Nephron progenitor cell (in vitro differentiated cells): ENCODE results near the gene PIK3CA.
A peak's percentile ranks its signal among the peaks of the same experiment; 100 is the strongest.

Source experiments
- DNase-seq: peaks from one replicate; pipeline ENCODE4 v3.0.0; 2021
- H3K27ac Mint-ChIP-seq: 2 replicates; pipeline ENCODE4 v1.8.0; 2021; ENCODE audit warnings: mild to moderate bottlenecking, moderate library complexity, mixed read lengths
- H3K27me3 Mint-ChIP-seq: 2 replicates; pipeline ENCODE4 v1.8.0; 2021; ENCODE audit warnings: mild to moderate bottlenecking, low read depth, mixed read lengths; ENCODE audit not compliant: poor library complexity
- H3K36me3 Mint-ChIP-seq: 2 replicates; pipeline ENCODE4 v1.8.0; 2021; ENCODE audit warnings: low read depth, mixed read lengths
- H3K4me1 Mint-ChIP-seq: 2 replicates; pipeline ENCODE4 v1.8.0; 2021; ENCODE audit warnings: mixed read lengths
- H3K4me3 Mint-ChIP-seq: 2 replicates; pipeline ENCODE4 v1.8.0; 2021; ENCODE audit warnings: mild to moderate bottlenecking, moderate library complexity, mixed read lengths
- H3K9me3 Mint-ChIP-seq: 2 replicates; pipeline ENCODE4 v1.8.0; 2021; ENCODE audit warnings: mild to moderate bottlenecking, moderate library complexity, mixed read lengths
- CTCF ChIP-seq: fragments of 200-600 bp; sonication (generic); IDR thresholded peaks from 2 replicates; pipeline ENCODE4 v1.5.0; 2021; ENCODE audit warnings: antibody characterized with exemption

PIK3CA gene

GRCh38 chr3:179181993-179182551 is 33.9 kb downstream of the PIK3CA start:
- no peak for DNase-seq
- H3K27me3 Mint-ChIP-seq, result no peaks in the 10 kb centered on the region
- peaks cover 6% of the 10 kb centered on the region for H3K36me3 Mint-ChIP-seq
- H3K27ac Mint-ChIP-seq, result no peak overlapping the region
- no peaks in the 10 kb centered on the region for H3K9me3 Mint-ChIP-seq
- no peak for TF ChIP-seq CTCF
- no peak overlapping the region for H3K4me3 Mint-ChIP-seq
- peaks cover 9% of the 10 kb centered on the region for H3K4me1 Mint-ChIP-seq

GRCh38 chr3:179182902-179183301 is 34.7 kb downstream of the PIK3CA start:
- no peak for DNase-seq
- TF ChIP-seq CTCF, result no peak
- no peaks in the 10 kb centered on the region for H3K9me3 Mint-ChIP-seq
- H3K27ac Mint-ChIP-seq, result no peak overlapping the region
- no peak overlapping the region for H3K4me3 Mint-ChIP-seq
- H3K27me3 Mint-ChIP-seq, result no peaks in the 10 kb centered on the region
- peaks cover 6% of the 10 kb centered on the region for H3K36me3 Mint-ChIP-seq
- H3K4me1 Mint-ChIP-seq, result peaks cover 9% of the 10 kb centered on the region

- no peaks in the 10 kb centered on the region for H3K27me3 Mint-ChIP-seq
- H3K36me3 Mint-ChIP-seq, result peaks cover 6% of the 10 kb centered on the region
- TF ChIP-seq CTCF, result no peak
- no peaks in the 10 kb centered on the region for H3K9me3 Mint-ChIP-seq
- H3K4me3 Mint-ChIP-seq, result no peak overlapping the region
- H3K27ac Mint-ChIP-seq, result no peak overlapping the region
- no peak for DNase-seq
- peaks cover 11% of the 10 kb centered on the region for H3K4me1 Mint-ChIP-seq
Measured at GRCh38 chr3:179184826-179185225, 36.7 kb downstream of the PIK3CA start.

- no peak for DNase-seq
- no peak for TF ChIP-seq CTCF
- Mint-ChIP-seq H3K27me3 (no peaks in the 10 kb centered on the region), H3K9me3 (no peaks in the 10 kb centered on the region), H3K36me3 (peaks cover 6% of the 10 kb centered on the region), H3K27ac (no peak overlapping the region), H3K4me3 (no peak overlapping the region), H3K4me1 (peaks cover 14% of the 10 kb centered on the region)
Measured at GRCh38 chr3:179186426-179186825, 38.3 kb downstream of the PIK3CA start.

- H3K4me3 Mint-ChIP-seq, result no peak overlapping the region
- peaks cover 3% of the 10 kb centered on the region for H3K27me3 Mint-ChIP-seq
- H3K9me3 Mint-ChIP-seq, result no peaks in the 10 kb centered on the region
- TF ChIP-seq CTCF, result no peak
- H3K4me1 Mint-ChIP-seq, result peaks cover 9% of the 10 kb centered on the region
- H3K36me3 Mint-ChIP-seq, result peaks cover 6% of the 10 kb centered on the region
- no peak for DNase-seq
- H3K27ac Mint-ChIP-seq, result peak overlapping the region; percentile 60
Measured at GRCh38 chr3:179189759-179190158, 41.6 kb downstream of the PIK3CA start.

- Mint-ChIP-seq H3K27me3 (peaks cover 3% of the 10 kb centered on the region), H3K27ac (peak overlapping the region; percentile 37)
Measured at GRCh38 chr3:179190581-179190980, 42.4 kb downstream of the PIK3CA start.

More at GRCh38 chr3:179190581-179190980, 42.4 kb downstream of the PIK3CA start:
- TF ChIP-seq CTCF, result no peak
- peaks cover 9% of the 10 kb centered on the region for H3K4me1 Mint-ChIP-seq
- no peaks in the 10 kb centered on the region for H3K9me3 Mint-ChIP-seq
- H3K4me3 Mint-ChIP-seq, result no peak overlapping the region
- peaks cover 6% of the 10 kb centered on the region for H3K36me3 Mint-ChIP-seq
- no peak for DNase-seq
